Adipose tissue (tissue), 3 donors: ENCODE measurements around the gene TNIP3. TPM values are rescaled to one million over a fixed set of nuclear protein-coding genes. Genes with fewer than 3 reads are reported as not detected.

ENCODE experiments used
- H3K27ac ChIP-seq: one replicate; pipeline ENCODE4 v1.5.1; 2013; ENCODE audit warnings: low read depth, low read length
- WGBS, 3 donors: extraction: QIAGEN DNeasy Blood & Tissue Kit; methylation state at CpG; one replicate each; pipeline ENCODE4 v1.1.7; 2013; 5-methylcytosine and 5-hydroxymethylcytosine counted together
- polyA plus RNA-seq, 3 donors: library from polyadenylated mRNA; stranded (reverse); fragments of 200-250 nt; gene quantifications; one replicate each; pipeline ENCODE4 v1.2.3, GENCODE V29; 2013
- donor health status: healthy with polysubstance abuse.
- donor health status: Bipolar disorder and iron deficiency.
- donor health status: healthy.

Gene TNIP3
- polyA plus RNA-seq, 3 donors = 1.4 TPM; not detected in 2

DNA sequence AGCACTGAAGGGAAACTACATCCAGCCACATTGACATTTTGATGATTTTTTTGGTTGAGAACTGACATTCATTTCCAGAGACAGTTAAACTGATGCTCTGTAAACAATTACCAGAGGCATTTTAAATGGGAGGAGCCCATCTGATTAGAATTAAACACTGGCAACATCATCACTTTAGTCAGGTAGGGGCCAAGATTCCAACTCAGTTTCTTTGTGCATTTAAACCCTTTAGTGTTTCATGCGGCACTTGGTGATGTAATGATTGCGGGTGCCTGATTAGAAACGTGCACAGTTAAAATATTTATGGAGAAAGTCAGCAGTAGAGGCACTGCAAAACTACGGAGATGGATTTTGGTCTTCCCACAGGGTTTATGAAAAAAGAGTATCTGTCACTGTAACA is 16.1 kb downstream of the TNIP3 start:
- WGBS, 3 donors = 65 to 73% (median 65%) methylated on average over 4 of the region's 4 CpGs

DNA sequence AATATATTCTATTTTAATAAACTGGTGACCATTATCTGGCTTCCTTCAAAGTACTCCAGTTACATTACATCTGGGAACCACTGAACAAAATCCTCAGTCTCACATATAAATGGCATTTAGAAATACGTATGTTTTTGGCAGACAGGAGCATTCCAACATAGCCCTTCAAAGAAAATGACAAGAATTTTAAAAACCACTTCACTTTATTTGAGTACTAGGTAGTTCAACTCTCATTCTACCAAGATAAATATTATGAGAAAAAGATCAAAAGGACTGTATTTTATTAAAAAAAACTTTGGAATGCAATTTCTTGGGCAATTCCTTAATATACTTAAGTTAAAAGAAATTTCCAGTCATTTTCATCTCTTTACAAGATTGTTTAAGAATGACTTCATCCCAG is 17.6 kb downstream of the TNIP3 start:
- no peak overlapping the region for H3K27ac ChIP-seq
- WGBS, 3 donors = 46 to 53% (median 49%) methylated on average over 1 of the region's 1 CpG

More for the DNA sequence above, 16.1 kb downstream of the TNIP3 start:
- H3K27ac ChIP-seq = no peak overlapping the region

DNA sequence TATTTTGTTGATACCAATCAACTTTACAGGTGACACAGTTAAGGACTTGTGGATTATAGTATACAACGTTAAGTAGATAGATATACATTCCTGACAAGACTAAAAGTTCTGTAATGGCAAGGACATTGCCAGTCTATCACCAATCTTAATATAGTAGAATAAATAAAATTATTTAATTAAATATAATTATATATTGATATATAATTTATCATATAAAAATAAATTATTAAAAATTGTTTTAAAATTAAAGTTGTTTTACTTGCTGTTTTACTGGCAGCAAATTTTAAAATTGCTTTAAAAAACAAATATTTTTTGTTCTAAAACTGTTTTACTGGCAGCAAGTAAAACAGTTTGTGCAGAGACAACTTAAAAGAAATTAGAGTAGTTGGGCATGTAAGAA is 18.7 kb downstream of the TNIP3 start:
- 68 to 85% (median 84%) methylated on average over 1 of the region's 1 CpG for WGBS, 3 donors
- no peak overlapping the region for H3K27ac ChIP-seq

DNA sequence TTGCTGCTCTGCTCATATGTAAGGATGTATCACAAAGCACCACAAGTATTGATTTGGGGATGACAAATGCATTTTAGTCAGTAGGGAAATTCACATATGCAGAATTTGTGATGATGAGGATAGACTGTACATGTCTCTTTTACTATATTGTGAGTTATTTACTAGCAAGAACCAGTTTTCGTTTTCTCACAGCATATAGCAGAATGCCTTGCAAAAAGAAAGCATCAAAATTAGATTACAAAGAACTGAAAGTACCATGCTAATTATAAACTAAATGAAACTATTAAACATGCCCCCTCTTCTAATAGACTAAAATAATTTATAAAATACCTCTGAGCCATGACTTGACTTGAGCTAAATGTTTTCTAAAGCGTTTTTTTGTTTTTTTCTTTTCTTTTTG is 20.1 kb downstream of the TNIP3 start:
- H3K27ac ChIP-seq = no peak overlapping the region
- 75 to 95% (median 90%) methylated on average over 2 of the region's 2 CpGs for WGBS, 3 donors

DNA sequence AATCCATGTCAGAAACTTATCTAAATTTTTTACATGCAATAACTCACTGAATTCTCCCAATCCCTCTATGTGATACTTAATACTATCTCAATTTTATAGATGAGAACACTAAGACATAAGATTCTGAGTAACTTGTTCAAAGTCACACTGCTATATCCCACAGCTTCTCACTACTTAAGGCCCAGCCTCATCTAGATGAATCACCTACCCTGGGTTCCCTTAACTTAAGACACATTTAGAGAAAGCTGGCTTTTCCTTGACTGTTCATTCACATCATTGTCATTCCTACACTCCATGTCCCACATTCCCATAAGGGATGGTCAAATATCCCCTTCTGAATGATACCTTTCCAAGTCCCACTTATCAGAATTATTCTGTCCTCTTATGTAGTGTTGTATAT is 21.0 kb downstream of the TNIP3 start:
- no peak overlapping the region for H3K27ac ChIP-seq

DNA sequence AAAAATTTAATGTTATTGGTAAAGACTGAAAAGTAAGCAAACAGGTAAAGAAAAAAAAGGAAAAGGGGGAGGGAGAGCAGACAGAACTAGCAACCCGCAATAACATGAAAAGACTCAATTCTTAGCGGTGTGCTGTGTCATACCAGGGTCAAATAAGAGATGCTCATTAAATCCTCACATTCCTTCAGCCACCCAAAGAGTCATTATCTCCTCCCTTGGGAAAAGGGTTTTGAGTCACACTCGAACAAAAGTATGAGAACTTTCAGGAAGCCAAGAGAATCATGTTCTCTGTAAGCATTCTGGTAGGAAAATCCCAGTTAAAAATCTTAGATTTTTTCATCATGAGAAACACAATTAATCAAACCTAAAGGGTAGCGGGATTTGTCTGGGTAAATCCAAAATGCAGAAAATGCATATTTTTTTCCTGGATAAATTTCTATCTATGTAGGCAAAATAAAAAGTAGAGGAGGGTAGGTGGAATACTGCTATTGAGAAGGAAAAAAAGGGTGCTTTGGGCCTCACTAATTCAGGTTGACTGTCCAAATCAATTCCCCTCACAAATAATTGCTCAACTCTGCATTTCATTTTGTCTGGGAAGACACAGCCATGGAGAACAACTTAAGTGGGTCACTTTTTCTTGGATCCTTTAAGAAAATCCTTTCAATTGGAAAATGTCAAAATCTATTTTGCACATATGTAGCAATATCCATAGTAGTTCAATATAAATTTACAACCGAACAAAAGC is 23.2 kb downstream of the TNIP3 start:
- no peak overlapping the region for H3K27ac ChIP-seq
- 76 to 89% (median 86%) methylated on average over 5 of the region's 5 CpGs for WGBS, 3 donors

DNA sequence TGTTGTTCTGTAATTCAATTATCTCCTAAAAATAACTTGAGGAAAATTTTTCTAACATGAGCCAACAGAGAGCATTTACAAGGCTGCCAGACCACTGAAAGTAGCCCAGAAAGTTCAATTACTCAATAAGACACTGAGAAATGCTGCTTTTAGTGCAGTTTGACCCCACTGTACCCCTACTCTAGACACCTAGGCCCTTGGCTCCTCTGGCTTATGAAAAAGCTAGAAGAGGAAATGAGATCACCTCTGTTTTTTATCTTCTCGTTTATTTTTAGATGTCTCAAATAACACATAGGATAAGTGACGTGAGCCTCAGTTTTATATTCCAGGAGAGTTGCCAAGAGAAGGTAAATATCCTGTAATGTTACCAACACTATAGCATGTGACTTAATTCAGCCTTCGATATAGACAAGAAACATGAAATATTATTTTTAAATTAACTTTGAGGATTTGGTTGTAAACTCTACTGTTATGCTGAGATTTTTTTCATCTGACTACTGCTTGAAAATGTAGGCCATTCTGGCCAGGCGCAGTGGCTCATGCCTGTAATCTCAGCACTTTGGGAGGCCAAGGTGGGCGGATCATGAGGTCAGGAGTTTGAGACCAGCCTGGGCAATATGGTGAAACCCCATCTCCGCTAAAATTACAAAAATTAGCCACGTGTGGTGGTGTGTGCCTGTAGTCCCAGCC is 24.4 kb downstream of the TNIP3 start:
- 71 to 79% (median 72%) methylated on average over 7 of the region's 7 CpGs for WGBS, 3 donors
- H3K27ac ChIP-seq = no peak overlapping the region

DNA sequence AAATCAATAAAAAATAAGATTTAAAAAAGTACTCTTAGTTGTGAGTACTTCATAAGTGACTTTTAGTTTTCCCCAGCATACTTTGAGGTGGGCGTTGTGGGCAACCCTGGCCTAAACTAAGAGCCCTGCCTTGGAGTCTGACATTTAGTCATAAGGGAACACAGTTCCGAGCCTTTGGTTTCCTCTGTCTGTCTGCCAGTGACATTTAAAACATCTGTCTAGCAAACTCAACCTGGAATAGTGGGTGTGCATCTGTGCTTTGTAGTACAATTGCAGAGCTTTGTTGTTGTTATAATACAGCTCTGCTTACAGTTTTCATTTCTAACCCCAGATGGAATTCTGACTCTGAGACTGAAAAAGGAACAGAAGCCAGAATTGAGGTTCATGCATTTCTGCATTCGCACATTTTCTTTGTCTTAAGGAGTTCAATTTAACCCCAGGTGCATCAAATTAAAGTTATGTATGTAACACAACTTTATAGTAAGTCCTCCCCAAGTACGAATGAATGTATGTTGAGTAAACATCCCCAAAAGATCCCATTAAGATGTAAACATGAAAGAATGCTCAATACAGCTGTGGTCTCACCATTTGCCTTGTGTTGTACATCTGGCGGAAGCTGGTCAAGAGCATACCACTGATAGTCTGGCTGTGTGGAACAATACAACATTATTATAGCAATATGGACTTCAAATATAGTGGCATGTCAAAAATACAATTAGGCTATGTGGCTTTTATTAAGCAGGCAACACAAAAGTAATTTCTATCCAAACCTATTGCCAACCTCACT is 25.9 kb downstream of the TNIP3 start:
- no peak overlapping the region for H3K27ac ChIP-seq
- WGBS, 3 donors = 77 to 92% (median 90%) methylated on average over 5 of the region's 5 CpGs

DNA sequence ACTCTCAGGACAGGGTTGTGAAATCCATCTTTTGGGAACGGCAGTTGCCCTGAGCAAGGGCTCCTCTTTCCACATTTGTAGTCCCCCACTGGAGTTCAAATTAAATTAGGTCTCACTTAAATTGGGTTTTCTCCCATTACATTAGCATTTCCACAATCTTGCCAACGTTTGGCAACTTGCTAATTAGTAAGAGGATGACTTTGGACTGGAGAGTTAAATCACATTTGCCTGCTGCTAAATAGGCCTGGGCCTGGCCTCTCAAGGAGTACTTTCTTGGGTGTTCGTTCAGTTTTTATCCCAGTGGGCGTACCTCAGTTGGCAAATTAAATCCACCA is 33.8 kb downstream of the TNIP3 start:
- 70 to 75% (median 74%) methylated on average over 4 of the region's 4 CpGs for WGBS, 3 donors
- H3K27ac ChIP-seq = no peak overlapping the region

DNA sequence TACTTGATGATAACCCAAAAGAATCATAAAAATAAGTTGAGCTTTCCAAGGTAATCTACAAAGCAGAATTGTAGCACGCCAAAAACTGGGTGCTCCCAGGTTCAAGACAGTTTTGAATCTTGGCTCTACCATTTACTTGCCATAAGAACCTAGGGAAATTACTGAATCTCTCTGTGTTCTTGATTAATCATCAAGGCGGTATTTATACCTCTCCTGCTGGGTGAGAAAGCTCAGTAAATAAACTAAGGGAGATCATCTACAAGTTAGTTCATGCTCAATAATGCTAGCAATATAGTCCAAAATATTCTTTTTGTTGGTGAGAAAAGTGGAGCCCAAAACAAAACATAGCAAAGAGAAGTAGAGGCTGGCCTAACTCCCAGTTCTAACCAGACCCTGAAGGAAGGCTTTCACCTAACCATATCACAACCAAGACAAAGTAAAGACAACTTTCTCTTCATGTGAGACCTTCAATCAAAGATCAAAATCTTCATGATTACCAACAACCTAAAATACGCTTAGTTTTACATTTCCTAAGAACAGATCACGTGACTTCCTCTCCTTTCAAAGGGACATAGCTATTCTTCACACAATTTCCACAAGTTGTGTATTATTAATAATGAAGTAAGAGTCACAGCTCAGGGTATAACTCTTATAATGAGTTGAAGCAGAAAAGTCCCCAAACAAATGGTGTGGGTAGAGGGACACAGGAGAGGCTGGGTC is 34.4 kb downstream of the TNIP3 start:
- WGBS, 3 donors = 85 to 90% (median 86%) methylated on average over 4 of the region's 4 CpGs
- H3K27ac ChIP-seq = no peak overlapping the region

DNA sequence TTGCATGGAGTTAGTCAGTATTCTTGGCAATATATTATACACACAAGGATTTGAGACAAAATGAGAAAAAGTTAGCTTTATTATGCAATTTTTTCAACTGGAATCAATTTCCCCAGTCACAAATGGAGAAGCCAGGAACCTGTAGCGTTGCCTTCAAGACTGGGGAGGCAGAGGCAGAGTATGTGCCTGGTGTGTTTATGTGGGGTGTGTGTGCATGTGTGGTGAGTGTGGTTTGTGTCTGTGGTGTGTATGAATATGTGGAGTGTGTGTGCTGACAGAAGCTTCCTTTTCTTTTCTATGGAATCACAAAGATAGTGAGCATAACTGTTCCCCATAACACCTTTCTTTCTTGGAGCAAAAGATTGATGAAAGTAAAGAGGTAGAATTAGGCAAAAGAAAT is 37.0 kb downstream of the TNIP3 start:
- WGBS, 3 donors = 85 to 94% (median 92%) methylated on average over 1 of the region's 1 CpG
- no peak overlapping the region for H3K27ac ChIP-seq

DNA sequence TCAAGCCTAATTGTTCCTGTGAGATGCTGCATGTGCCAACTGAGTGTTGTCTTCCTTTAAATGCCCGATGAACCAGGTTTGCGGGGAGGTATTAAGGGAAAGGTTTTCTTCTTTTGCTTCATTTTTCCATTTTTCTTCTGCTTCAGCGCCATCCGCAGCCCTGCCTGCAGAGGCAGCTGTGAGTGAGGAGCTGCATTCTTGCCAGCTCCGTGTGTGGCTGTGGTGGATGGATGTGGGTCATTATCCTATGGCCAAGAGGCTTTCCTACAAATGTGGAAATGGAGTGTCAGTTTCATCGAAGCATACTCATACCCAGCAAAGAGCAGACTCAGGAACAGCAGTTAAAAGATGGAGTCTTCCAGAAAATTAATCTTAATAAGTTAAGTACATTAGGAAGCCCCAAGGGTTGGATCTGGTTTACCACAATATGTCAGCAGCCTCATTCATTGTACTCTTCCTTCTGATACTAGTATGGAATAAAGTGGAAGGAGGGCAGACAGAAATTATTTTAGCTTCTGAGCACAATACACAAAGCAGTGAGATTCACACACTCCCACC is 37.6 kb downstream of the TNIP3 start:
- H3K27ac ChIP-seq = no peak overlapping the region
- WGBS, 3 donors = 70 to 81% (median 78%) methylated on average over 6 of the region's 6 CpGs

DNA sequence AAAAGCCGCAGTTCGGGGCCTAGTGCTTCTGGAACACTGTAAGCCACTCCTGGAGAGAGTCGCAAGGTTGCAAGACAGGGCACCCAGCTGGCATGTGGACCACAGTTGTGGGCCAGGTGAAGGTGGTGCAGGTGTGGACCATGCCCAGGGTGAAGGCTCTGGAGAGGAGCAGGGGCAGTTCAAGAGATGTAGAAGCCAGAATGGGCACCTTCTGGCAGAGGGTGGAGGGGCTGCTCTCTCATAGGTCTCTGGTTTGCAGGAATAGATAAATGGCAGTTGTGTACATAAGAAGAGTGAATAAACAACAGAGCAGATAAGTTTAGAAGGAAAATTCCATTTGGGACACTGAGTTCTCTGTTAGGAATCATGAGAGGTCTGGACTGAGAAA is 38.6 kb downstream of the TNIP3 start:
- no peak overlapping the region for H3K27ac ChIP-seq
- 92 to 96% (median 93%) methylated on average over 3 of the region's 3 CpGs for WGBS, 3 donors

DNA sequence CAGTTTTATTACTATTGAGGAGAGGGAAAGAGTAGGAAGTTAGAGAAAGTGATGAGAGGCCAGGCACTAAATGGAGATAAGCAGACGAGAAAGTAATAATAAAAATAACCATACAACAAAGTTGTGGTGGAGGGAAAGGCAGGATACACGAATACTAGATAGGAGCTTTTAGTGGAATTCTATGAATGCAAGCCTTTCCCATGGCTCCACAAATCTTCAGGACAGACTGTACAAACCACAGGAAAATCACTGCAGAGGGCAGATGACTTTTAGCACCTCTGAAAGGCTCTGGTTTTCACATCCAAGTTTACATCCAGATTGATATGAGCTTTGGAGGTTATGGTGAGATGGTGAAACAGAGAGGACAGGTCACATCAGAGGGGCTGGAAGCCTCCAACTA is 41.5 kb downstream of the TNIP3 start:
- WGBS, 3 donors = 48 to 63% (median 54%) methylated on average over 2 of the region's 2 CpGs
- H3K27ac ChIP-seq = no peak overlapping the region

DNA sequence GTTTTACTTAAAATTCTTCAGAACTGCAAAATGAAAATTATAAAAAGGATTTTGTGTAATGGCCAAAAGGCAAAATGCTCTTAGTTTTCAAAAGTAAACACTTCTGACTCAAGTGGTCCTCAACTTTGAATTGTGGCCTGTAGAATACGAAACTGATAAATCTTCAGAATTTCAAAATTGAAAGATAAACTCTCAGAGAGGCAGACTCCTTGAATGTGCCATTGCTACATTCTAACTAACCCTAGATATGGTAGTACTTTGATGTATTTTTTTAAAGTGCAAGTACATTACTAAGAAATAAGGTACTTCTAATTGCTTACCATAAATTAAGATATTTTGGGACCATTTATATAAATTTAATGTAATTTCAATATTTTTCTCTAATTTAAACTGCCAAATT is 44.4 kb downstream of the TNIP3 start:
- H3K27ac ChIP-seq = no peak overlapping the region
- 85 to 88% (median 86%) methylated on average over 1 of the region's 1 CpG for WGBS, 3 donors

DNA sequence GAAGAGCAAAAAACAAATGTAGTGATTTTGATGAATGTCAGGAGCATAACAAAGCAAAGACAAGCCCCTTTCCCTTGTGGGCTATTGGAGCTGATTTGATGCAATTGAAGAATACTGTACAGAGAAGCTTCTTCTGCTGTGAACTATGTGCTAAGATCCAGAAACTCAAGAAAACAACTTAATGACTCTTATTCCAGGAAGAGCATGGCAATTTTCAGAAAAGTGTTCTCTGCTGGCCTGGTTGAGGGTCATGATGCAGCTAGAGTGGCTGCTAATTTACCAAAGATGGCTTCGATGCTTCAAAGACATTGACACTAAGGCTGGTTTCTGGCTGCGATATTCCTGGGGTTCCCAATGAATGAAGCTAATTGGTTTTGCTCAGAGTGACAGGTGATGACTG is 45.8 kb downstream of the TNIP3 start:
- WGBS, 3 donors = 76 to 85% (median 84%) methylated on average over 2 of the region's 2 CpGs
- no peak overlapping the region for H3K27ac ChIP-seq

DNA sequence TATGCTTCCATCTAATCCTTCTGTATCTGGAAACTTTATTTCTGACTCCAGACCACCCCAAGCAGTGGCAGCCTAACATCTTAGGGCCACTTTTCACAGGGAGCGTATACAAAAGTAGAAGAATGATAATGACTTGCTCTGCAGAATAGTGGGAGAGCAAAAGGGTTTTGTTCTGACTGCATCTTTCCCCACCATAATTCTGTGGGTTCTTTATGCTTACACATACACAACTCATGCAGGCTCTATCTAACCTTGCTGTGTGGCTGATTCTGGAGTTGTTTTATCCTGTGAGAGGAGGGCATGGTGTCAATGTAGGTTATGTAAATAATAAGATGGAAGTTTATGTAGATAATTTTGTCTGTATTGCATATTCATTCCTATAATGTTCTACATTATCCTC is 49.4 kb downstream of the TNIP3 start:
- 93 to 96% (median 94%) methylated on average over 1 of the region's 1 CpG for WGBS, 3 donors
- H3K27ac ChIP-seq = no peak overlapping the region

DNA sequence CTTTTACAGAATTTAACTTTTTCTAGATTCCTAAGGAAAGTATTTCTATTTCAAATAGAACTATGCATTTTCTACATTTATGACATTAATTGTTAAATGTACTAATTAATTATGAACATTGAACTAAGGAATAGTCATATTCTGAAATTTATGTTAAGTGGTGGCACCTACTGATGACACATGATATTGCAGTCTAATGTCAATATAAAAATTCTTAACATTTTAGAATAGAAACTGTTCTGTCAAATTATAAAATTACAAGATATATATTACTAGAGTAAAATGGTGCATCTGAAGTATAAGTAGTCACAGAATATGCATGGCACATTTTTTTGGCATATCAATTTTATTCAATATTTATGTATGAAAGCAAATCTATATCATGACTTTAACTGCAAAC is 51.6 kb downstream of the TNIP3 start:
- no peak overlapping the region for H3K27ac ChIP-seq

DNA sequence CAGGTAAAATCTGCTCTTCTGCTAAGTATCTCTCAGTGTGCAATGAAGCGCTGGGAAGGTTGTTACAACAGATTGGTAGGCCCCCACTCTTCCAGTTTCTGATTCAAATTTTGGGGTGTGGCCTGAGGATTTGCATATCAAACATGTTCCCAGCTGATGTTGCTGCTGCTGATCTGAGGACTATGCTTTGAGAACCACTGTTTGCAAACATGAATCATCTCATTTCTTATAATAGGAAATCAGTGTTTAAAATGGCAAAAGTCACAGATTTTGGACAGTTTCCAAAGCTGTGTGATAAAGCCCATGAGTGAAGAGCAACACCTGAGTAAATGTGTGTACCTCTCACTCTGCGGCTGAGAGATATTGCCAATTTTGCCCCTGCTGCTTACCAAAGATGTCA is 55.6 kb downstream of the TNIP3 start:
- H3K27ac ChIP-seq = no peak overlapping the region
- WGBS, 3 donors = 61 to 94% (median 93%) methylated on average over 2 of the region's 2 CpGs
